LNCAP (cell line): Measurements from ENCODE around the gene BNC2.

ENCODE experiments used
- TF ChIP-seq, protein P1 (sequence below): fragments of 450-650 bp; IDR thresholded peaks from 2 replicates; pipeline ENCODE4 v1.5.1; 2017; ENCODE audit warnings: mild to moderate bottlenecking

Gene BNC2

DNA sequence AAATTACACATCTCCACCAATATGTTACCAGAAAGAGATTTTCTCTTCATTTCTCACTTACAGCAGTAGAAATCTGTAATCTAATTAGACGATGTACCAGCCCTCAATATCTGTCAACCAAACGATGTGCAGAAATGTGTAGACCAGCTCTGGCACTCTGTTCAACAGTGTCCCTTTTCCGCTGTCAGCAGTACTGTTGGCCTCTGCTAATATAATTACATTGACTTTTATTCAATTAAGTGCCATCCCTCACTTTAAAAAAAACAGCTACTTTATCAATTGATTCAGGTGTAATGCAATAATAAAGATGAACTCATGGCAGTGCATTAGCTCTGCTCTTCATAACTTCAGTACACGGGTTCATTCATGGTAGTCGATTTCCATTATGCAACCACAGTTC is 448.4 kb downstream of the BNC2 start:
- TF ChIP-seq, protein P1, sequence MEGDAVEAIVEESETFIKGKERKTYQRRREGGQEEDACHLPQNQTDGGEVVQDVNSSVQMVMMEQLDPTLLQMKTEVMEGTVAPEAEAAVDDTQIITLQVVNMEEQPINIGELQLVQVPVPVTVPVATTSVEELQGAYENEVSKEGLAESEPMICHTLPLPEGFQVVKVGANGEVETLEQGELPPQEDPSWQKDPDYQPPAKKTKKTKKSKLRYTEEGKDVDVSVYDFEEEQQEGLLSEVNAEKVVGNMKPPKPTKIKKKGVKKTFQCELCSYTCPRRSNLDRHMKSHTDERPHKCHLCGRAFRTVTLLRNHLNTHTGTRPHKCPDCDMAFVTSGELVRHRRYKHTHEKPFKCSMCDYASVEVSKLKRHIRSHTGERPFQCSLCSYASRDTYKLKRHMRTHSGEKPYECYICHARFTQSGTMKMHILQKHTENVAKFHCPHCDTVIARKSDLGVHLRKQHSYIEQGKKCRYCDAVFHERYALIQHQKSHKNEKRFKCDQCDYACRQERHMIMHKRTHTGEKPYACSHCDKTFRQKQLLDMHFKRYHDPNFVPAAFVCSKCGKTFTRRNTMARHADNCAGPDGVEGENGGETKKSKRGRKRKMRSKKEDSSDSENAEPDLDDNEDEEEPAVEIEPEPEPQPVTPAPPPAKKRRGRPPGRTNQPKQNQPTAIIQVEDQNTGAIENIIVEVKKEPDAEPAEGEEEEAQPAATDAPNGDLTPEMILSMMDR: no peak

DNA sequence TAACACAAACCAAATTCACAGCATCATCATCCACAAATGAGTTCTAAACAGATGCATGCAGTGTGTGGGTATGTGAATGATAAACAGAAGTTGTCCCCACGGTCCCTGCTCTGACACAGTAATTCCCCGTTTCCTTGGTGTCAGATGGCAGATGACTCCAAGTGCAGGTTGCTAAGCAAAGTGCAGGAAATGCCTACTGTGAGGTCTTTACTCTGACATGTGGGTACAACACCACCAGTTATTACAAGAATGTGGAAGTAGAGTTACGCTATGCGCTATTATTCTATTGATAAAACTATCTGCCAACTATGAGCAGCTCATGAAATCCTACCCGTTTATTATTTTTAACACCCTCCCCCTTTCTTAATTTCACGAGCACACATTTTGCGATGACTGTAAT is 448.9 kb downstream of the BNC2 start:
- TF ChIP-seq, protein P1: no peak

DNA sequence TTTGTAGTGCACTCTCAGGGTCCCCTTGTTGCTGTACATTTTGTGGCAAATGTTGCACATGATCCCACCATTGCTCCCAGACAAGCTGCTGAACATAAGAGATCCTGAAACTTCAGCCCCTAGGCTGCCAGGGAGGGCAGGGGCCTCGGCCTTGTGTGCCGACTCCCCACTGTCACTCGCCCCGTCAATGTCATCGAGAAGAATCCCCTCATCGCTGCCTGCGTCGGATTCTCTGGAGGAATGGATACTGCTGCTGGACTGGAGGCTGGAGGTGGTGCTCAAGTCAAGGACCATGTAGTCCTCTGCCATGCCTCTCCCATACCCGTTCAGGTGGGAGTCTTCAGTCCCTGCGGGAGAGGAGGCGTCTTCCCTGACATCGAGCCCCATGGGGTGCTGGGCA is 451.3 kb downstream of the BNC2 start:
- TF ChIP-seq, protein P1: no peak

DNA sequence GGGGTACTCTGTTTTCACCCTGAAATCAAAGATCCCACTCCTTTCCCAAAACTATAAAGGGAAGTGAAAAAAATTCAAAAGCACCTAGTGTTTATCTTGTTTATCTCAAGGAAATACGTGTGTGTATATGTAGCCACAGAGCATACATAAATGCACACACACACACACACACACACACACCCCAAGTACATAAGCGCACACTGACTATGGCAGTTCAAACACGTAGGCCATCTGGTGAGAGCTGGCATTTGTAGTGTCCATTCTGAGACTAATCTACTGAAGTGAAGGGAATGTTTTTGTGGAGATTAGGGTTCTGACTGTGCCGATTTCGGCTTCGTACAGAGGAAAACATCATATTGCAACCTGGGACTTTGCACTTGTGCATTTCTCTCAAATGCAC is 451.7 kb downstream of the BNC2 start:
- TF ChIP-seq, protein P1: no peak

DNA sequence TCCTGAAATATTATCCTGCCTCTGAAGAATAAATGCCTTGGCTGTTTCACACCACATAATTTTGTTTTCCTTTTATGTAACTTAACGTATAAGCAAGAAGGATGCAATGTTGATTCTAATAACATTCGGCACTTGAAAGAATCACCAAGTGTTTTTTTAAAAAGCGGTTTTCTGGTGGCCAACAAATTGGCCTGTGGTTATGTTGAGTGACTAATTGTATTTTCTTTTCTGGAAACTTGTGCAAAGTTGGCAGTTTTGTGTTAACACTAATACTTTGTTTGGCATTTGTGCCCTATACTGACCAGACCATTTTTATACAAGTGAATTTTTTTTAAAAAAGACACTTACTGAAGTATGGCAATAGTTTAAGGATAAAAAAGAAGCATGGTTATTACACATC is 452.7 kb downstream of the BNC2 start:
- TF ChIP-seq, protein P1: no peak

DNA sequence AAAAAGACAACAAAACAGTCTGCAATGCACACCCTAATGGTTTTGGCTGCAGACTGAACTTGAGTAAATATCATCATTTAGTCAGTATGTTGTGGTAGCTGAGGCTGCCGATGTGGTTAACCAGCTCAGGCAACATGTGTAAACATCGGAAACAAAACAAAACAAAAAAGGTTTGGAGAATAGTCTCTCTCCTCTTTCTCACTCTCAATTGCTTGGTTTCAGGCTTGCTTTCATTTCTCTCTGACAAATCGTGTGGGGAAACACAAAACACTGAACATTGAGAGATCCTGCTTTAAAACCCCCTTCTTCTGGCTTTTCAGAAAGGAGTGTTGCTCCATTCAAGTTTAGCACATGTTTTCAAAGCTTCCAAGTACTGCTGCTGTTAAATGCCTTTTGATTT is 453.3 kb downstream of the BNC2 start:
- TF ChIP-seq, protein P1: no peak

DNA sequence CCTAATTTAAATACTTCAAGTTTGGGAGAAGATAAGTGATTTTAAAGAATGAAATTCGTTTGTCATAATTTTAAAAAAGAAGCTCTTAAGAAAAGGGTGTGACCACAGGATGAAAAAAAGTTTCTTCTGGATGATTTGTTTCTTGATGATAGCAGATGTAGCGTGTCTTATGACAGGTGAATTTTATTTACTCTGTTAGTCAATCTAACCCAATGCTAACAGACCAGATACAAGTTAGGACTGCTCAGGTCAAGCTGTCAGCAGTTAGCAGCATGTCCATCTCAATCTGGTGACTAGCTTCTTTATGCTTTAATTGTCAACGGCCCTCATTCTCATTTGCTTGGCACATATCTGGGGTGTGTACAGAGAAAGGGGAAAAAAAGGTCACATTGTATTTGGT is 456.0 kb downstream of the BNC2 start:
- TF ChIP-seq, protein P1: no peak

DNA sequence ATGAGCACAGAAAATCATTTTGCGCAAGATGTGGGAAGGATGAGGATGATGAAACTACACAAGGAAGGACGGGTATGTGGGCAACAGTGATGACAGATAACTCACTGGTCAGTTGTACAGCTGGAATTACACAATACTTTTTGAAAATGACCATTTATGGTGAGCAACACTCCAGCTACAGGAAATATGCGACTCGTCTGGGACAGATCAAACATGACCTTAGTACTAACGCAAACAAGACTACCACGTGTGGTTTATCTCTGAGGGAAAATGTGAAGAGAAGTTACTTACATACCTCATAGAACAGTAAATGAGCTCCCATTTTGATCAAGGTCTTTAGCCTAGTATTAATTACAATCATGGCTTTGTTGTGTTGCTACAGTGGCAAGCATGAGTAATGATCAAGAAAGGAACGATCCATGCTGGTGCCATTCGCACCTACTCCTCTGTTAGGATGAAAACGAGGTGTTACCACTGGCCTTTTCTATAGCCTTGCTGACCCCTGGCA is 456.9 kb downstream of the BNC2 start:
- TF ChIP-seq, protein P1: no peak
